Measurements from ENCODE around the gene TRMT11.

DNA sequence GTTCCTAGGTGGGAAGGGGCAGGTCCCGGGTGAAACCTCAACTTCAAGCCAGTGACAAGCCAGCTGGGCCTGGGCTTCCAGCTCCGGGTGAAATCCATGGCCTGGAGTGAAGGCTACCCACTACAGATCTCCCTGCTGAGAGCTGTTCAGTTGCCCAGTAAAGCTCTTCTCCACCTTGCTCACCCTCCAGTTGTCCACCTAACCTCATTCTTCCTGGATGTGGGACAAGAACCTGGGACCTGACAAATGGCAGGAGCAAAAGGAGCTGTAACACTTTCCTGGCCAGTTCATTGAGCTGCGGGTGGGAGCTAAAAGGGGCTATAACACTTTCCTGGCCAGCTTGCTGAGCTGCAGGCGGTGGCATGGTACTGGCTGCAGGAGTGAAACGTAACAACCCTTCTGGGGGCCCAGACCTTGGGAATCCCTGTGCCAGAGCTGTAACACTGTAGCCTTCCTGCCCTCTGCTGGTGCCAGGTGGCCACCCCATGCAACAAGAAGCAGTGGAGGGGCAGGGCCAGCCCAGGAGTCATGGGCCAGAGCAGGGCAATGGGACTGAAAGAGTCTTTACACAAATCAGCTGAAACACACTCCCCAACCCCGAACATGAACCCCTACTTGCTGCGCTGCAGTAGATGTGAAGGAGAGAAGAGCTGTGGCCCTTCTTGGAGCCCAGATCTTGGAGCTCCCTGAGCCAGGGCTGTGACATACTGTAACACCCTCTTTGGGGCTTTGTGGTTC, 33.4 kb upstream of the TRMT11 start:
- TF ChIP-seq POLR2A (IDR thresholded peaks at IDR 0.05) (no peak), CTCF (IDR thresholded peaks at IDR 0.05) (peak in 1 of 7 experiments; percentile 7), EP300 (IDR thresholded peaks at IDR 0.05) (no peak), POLR2AphosphoS5 (IDR thresholded peaks at IDR 0.05) (no peak)
